Measurements from ENCODE around the gene COBLL1. TPM values are rescaled to one million over a fixed set of nuclear protein-coding genes. Genes with fewer than 3 reads are reported as not detected.
"Not testable (repeated sequence)": the region's sequence is repeated elsewhere in the genome, so short reads cannot be mapped to it uniquely, and the experiment has no call there.

The COBLL1 gene
- total RNA-seq, 1 experiment from 2014 or later: 5.9 TPM

DNA sequence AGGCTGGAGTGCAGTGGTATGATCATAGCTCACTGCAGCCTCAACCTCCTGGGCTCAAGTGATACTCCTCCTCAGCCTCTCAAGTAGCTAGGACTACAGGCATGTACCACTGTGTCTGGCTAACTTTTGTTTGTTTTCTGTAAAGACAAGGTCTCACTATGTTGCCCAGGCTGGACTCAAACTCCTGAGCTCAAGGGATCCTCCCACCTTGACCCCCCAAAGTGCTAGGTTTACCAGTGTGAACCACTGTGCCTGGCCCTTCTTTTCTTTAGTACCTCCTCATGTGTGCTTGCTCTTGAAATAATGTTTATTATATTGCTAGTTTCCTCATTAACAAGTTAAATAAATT is 19.0 kb upstream of the COBLL1 start:
- Histone ChIP-seq H3K23ac (ENCODE audit: insufficient read length, low read depth, low read length) (no peak overlapping the region), H2BK15ac (ENCODE audit: low read depth, low read length) (no peak overlapping the region), H3K79me1 (ENCODE audit: insufficient read depth, low read depth, low read length, poor library complexity, severe bottlenecking) (no peaks in the 10 kb centered on the region), H3K23me2 (ENCODE audit: insufficient read length, low read depth, low read length, poor library complexity, severe bottlenecking) (no peaks in the 10 kb centered on the region), H3K14ac (ENCODE audit: insufficient read depth, low read length) (no peak overlapping the region), H4K20me1 (ENCODE audit: control insufficient read depth, insufficient read depth, insufficient read length) (no peaks in the 10 kb centered on the region), H3K9me3 (ENCODE audit: control insufficient read depth, low read depth, low read length) (no peaks in the 10 kb centered on the region), H3T11ph (ENCODE audit: low read length) (no peak overlapping the region), H3K4me1 (ENCODE audit: insufficient read depth, low read length) (no peaks in the 10 kb centered on the region), H4K91ac (ENCODE audit: insufficient read length, low read depth, low read length) (no peak overlapping the region), H3K4ac (ENCODE audit: low read depth, low read length) (no peak overlapping the region), H2AK5ac (ENCODE audit: insufficient read length, low read length) (no peak overlapping the region), H2BK120ac (ENCODE audit: low read depth, low read length, poor library complexity, severe bottlenecking) (no peak overlapping the region), H3K4me2 (ENCODE audit: insufficient read depth, insufficient read length, low read length) (no peak overlapping the region), H4K5ac (ENCODE audit: insufficient read length, low read depth, low read length) (no peak overlapping the region), H2BK12ac (ENCODE audit: insufficient read length, low read depth, low read length) (no peak overlapping the region), H2BK20ac (ENCODE audit: low read depth, low read length, poor library complexity, severe bottlenecking) (no peak overlapping the region), H3K27ac (ENCODE audit: insufficient read length, low read depth, low read length) (no peak overlapping the region), H3K56ac (ENCODE audit: insufficient read length, low read depth, low read length) (no peak overlapping the region), H2BK5ac (ENCODE audit: insufficient read length, low read length) (no peak overlapping the region), H3K27me3 (ENCODE audit: insufficient read depth, low read length) (no peaks in the 10 kb centered on the region), H4K8ac (replicated peaks; ENCODE audit: insufficient read length, low read depth, low read length) (no peak overlapping the region), H3K18ac (ENCODE audit: insufficient read length, low read depth, low read length) (no peak overlapping the region), H3K9ac (ENCODE audit: extremely low read depth, insufficient read length, low read length) (no peak overlapping the region), H2AFZ (ENCODE audit: low read length) (no peak overlapping the region), H3K79me2 (ENCODE audit: insufficient read depth, low read length) (no peaks in the 10 kb centered on the region)
- Mint-ChIP-seq H3K9me3 (no peaks in the 10 kb centered on the region), H3K4me1 (no peaks in the 10 kb centered on the region), H3K36me3 (ENCODE audit: insufficient read depth in 1 of 3, low read depth in 3 of 3) (no peaks in the 10 kb centered on the region), H3K4me3 (no peak overlapping the region), H3K27me3 (ENCODE audit: low read depth) (no peaks in the 10 kb centered on the region), H3K27ac (no peak overlapping the region)
- DNase-seq: no peak
- TF ChIP-seq, protein P1, sequence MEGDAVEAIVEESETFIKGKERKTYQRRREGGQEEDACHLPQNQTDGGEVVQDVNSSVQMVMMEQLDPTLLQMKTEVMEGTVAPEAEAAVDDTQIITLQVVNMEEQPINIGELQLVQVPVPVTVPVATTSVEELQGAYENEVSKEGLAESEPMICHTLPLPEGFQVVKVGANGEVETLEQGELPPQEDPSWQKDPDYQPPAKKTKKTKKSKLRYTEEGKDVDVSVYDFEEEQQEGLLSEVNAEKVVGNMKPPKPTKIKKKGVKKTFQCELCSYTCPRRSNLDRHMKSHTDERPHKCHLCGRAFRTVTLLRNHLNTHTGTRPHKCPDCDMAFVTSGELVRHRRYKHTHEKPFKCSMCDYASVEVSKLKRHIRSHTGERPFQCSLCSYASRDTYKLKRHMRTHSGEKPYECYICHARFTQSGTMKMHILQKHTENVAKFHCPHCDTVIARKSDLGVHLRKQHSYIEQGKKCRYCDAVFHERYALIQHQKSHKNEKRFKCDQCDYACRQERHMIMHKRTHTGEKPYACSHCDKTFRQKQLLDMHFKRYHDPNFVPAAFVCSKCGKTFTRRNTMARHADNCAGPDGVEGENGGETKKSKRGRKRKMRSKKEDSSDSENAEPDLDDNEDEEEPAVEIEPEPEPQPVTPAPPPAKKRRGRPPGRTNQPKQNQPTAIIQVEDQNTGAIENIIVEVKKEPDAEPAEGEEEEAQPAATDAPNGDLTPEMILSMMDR (conservative IDR thresholded peaks at IDR 0.05): no peak

DNA sequence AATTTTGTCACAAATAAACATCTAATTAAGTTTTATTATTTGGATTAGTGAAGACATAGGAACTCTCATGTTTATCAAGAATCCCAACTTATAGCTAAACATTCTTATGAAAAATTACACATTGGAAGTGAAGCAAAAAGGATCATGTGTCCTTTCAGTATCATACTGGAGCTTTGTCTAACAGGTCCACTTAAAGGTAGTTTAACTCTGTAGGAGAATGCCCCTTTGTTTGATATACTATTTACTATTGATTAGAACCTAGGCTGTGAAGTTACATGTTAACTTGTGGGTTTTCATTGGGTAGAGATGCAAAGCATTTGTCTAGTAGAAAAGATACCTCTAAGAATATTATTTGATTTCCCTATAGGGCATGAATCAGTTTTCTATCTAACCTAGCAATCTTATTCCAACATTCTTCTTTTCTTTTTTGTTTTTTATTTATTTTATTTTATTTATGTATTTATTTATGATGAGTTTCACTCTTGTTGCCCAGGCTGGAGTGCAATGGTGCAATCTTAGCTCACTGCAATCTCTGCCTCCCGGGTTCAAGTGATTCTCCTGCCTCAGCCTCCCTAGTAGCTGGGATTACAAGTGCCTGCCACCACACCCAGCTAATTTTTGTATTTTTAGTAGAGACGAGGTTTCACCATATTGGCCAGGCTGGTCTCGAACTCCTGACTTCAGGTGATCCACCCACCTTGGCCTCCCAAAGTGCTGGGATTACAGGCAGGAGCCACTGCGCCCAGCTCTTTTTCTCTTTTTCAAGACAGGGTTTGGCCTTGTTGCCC is 18.5 kb upstream of the COBLL1 start:
- not testable (repeated sequence) for H3K4me3 Mint-ChIP-seq; H3K27me3 Mint-ChIP-seq (ENCODE audit: low read depth); H2BK120ac ChIP-seq (ENCODE audit: low read depth, low read length, poor library complexity, severe bottlenecking); H2BK5ac ChIP-seq (ENCODE audit: insufficient read length, low read length); H3K23ac ChIP-seq (ENCODE audit: insufficient read length, low read depth, low read length); H3K9me3 ChIP-seq (ENCODE audit: control insufficient read depth, low read depth, low read length); H3K36me3 Mint-ChIP-seq (ENCODE audit: insufficient read depth in 1 of 3, low read depth in 3 of 3); H2AK5ac ChIP-seq (ENCODE audit: insufficient read length, low read length); H3K23me2 ChIP-seq (ENCODE audit: insufficient read length, low read depth, low read length, poor library complexity, severe bottlenecking); H3K18ac ChIP-seq (ENCODE audit: insufficient read length, low read depth, low read length); H3K56ac ChIP-seq (ENCODE audit: insufficient read length, low read depth, low read length); H3K27ac ChIP-seq (ENCODE audit: insufficient read length, low read depth, low read length); H2AFZ ChIP-seq (ENCODE audit: low read length); H3K9ac ChIP-seq (ENCODE audit: extremely low read depth, insufficient read length, low read length); H3K27ac Mint-ChIP-seq; H3K79me2 ChIP-seq (ENCODE audit: insufficient read depth, low read length); H3K14ac ChIP-seq (ENCODE audit: insufficient read depth, low read length); H3T11ph ChIP-seq (ENCODE audit: low read length); H4K20me1 ChIP-seq (ENCODE audit: control insufficient read depth, insufficient read depth, insufficient read length); H2BK12ac ChIP-seq (ENCODE audit: insufficient read length, low read depth, low read length); H3K4me2 ChIP-seq (ENCODE audit: insufficient read depth, insufficient read length, low read length); H3K79me1 ChIP-seq (ENCODE audit: insufficient read depth, low read depth, low read length, poor library complexity, severe bottlenecking); H4K5ac ChIP-seq (ENCODE audit: insufficient read length, low read depth, low read length); H4K91ac ChIP-seq (ENCODE audit: insufficient read length, low read depth, low read length); H4K8ac ChIP-seq (replicated peaks; ENCODE audit: insufficient read length, low read depth, low read length); H3K4ac ChIP-seq (ENCODE audit: low read depth, low read length); H3K4me1 ChIP-seq (ENCODE audit: insufficient read depth, low read length); H2BK15ac ChIP-seq (ENCODE audit: low read depth, low read length); DNase-seq; H3K4me1 Mint-ChIP-seq; H2BK20ac ChIP-seq (ENCODE audit: low read depth, low read length, poor library complexity, severe bottlenecking); H3K9me3 Mint-ChIP-seq; H3K27me3 ChIP-seq (ENCODE audit: insufficient read depth, low read length)
- no CpG with 5 or more reads among the region's 4 CpGs for WGBS (ENCODE audit: extremely low coverage, insufficient read length, low lambda C conversion rate)
